ENCODE measurements around the gene TPST1. TPM values are rescaled to one million over a fixed set of nuclear protein-coding genes. Genes with fewer than 3 reads are reported as not detected.

Gene TPST1
- total RNA-seq, 1 experiment from 2014 or later, result 32.8 TPM

- Histone ChIP-seq H3K4me3 (ENCODE audit: low read depth, low read length) (no peak overlapping the region), H3K36me3 (ENCODE audit: control insufficient read depth, insufficient read depth, low read length) (no peaks in the 10 kb centered on the region), H3K4me1 (peaks cover 4% of the 10 kb centered on the region; the same call in 1 of the 2 replicates), H3K27me3 (replicated peaks; ENCODE audit: control insufficient read depth, insufficient read depth, low read length) (no peaks in the 10 kb centered on the region), H3K9me3 (peaks cover 5% of the 10 kb centered on the region; the same call in 1 of the 2 replicates)
- CTCF ChIA-PET, result no interaction called here
- POLR2A ChIA-PET, result no interaction called here
- H3K4me1 Mint-ChIP-seq (ENCODE audit: low read depth, unreplicated experiment), result no peaks in the 10 kb centered on the region
- no peak overlapping the region for H3K4me3 Mint-ChIP-seq (ENCODE audit: unreplicated experiment)
- intact Hi-C loops (cut with micrococcal nuclease; ENCODE audit: unreplicated experiment), result no loop called here
- H3K27ac Mint-ChIP-seq (ENCODE audit: unreplicated experiment), result no peak overlapping the region
- H3K9me3 Mint-ChIP-seq (ENCODE audit: unreplicated experiment), result peaks cover 12% of the 10 kb centered on the region
- TF ChIP-seq CTCF (IDR thresholded peaks at IDR 0.05; ENCODE audit: insufficient read depth in 1 of 2, low read depth in 1 of 2, low read length in 1 of 2, severe bottlenecking in 1 of 2, unreplicated experiment in 1 of 2), result no peak
- peaks cover 7% of the 10 kb centered on the region for H3K36me3 Mint-ChIP-seq (ENCODE audit: insufficient read depth, unreplicated experiment)
- no TSS peak for BruUV-seq (replicated peaks)
- DNase-seq, result no peak
- no peaks in the 10 kb centered on the region for H3K27me3 Mint-ChIP-seq (ENCODE audit: insufficient read depth, unreplicated experiment)
These were observed 143.8 kb downstream of the TPST1 start for GRCh38 chr7:66348959-66349358.

GRCh38 chr7:66352071-66352470 lies 146.9 kb downstream of the TPST1 start:
- H3K9me3 Mint-ChIP-seq (ENCODE audit: unreplicated experiment), result no peaks in the 10 kb centered on the region
- Histone ChIP-seq H3K4me3 (ENCODE audit: low read depth, low read length) (no peak overlapping the region), H3K36me3 (ENCODE audit: control insufficient read depth, insufficient read depth, low read length) (no peaks in the 10 kb centered on the region), H3K27me3 (replicated peaks; ENCODE audit: control insufficient read depth, insufficient read depth, low read length) (no peaks in the 10 kb centered on the region), H3K4me1 (peaks cover 19% of the 10 kb centered on the region), H3K9me3 (no peaks in the 10 kb centered on the region)
- TF ChIP-seq CTCF (IDR thresholded peaks at IDR 0.05; ENCODE audit: insufficient read depth in 1 of 2, low read depth in 1 of 2, low read length in 1 of 2, severe bottlenecking in 1 of 2, unreplicated experiment in 1 of 2), result no peak
- ChIA-PET POLR2A (no interaction called here), CTCF (interaction anchor here (1.2 kb wide), 1 partner anchor 17 kb away, joined by 3 read pairs; no protein-coding TSS in a partner anchor)
- H3K27me3 Mint-ChIP-seq (ENCODE audit: insufficient read depth, unreplicated experiment), result no peaks in the 10 kb centered on the region
- no peak overlapping the region for H3K4me3 Mint-ChIP-seq (ENCODE audit: unreplicated experiment)
- no TSS peak for BruUV-seq (replicated peaks)
- H3K4me1 Mint-ChIP-seq (ENCODE audit: low read depth, unreplicated experiment), result peaks cover 7% of the 10 kb centered on the region
- H3K27ac Mint-ChIP-seq (ENCODE audit: unreplicated experiment), result no peak overlapping the region
- no peak for DNase-seq
- H3K36me3 Mint-ChIP-seq (ENCODE audit: insufficient read depth, unreplicated experiment), result peaks cover 13% of the 10 kb centered on the region
- intact Hi-C loops (cut with micrococcal nuclease; ENCODE audit: unreplicated experiment), result loop anchor here (10.0 kb wide), 1 partner anchor 147 kb away; the partner anchor contains the start of gene TPST1

GRCh38 chr7:66353547-66353946 lies 148.4 kb downstream of the TPST1 start:
- TF ChIP-seq CTCF (IDR thresholded peaks at IDR 0.05; ENCODE audit: insufficient read depth in 1 of 2, low read depth in 1 of 2, low read length in 1 of 2, severe bottlenecking in 1 of 2, unreplicated experiment in 1 of 2), result no peak
- no TSS peak for BruUV-seq (replicated peaks)
- Histone ChIP-seq H3K4me3 (ENCODE audit: low read depth, low read length) (no peak overlapping the region), H3K27me3 (replicated peaks; ENCODE audit: control insufficient read depth, insufficient read depth, low read length) (no peaks in the 10 kb centered on the region), H3K4me1 (peaks cover 19% of the 10 kb centered on the region), H3K36me3 (ENCODE audit: control insufficient read depth, insufficient read depth, low read length) (no peaks in the 10 kb centered on the region), H3K9me3 (no peaks in the 10 kb centered on the region)
- intact Hi-C loops (cut with micrococcal nuclease; ENCODE audit: unreplicated experiment), result loop anchor here (10.0 kb wide), 1 partner anchor 149 kb away; the partner anchor contains the start of gene TPST1
- H3K4me3 Mint-ChIP-seq (ENCODE audit: unreplicated experiment), result no peak overlapping the region
- ChIA-PET CTCF (no interaction called here), POLR2A (no interaction called here)
- H3K36me3 Mint-ChIP-seq (ENCODE audit: insufficient read depth, unreplicated experiment), result peaks cover 13% of the 10 kb centered on the region
- no peak overlapping the region for H3K27ac Mint-ChIP-seq (ENCODE audit: unreplicated experiment)
- H3K9me3 Mint-ChIP-seq (ENCODE audit: unreplicated experiment), result no peaks in the 10 kb centered on the region
- DNase-seq, result no peak
- no peaks in the 10 kb centered on the region for H3K27me3 Mint-ChIP-seq (ENCODE audit: insufficient read depth, unreplicated experiment)
- peaks cover 7% of the 10 kb centered on the region for H3K4me1 Mint-ChIP-seq (ENCODE audit: low read depth, unreplicated experiment)
